Measurements from ENCODE around the gene GLYATL1. TPM values are rescaled to one million over a fixed set of nuclear protein-coding genes. Genes with fewer than 3 reads are reported as not detected.
A peak's percentile ranks its signal among the peaks of the same experiment; 100 is the strongest.

The GLYATL1 gene
- total and polyA plus RNA-seq, 2 of the 8 experiments (the other 6 are each of a cell fraction or from before 2014, with no cell fraction given), result 8.6 to 10.7 TPM

GRCh38 chr11:58923300-58923788, 15.9 kb upstream of the GLYATL1 start (continued):
- TF ChIP-seq CTCF (IDR thresholded peaks at IDR 0.05; ENCODE audit: control extremely low read depth in 1 of 3, insufficient read depth in 1 of 3, low read depth in 1 of 3, low read length in 3 of 3), result peak in 2 of 3 experiments; percentile 47 to 48; a peak in 3 of 4 replicates
- TF ChIP-seq RBBP5 (IDR thresholded peaks at IDR 0.05; ENCODE audit: borderline replicate concordance, low read depth, low read length), result no peak
- TF ChIP-seq EGR1 (IDR thresholded peaks at IDR 0.05; ENCODE audit: borderline replicate concordance, low read depth, low read length), result no peak
- TF ChIP-seq TAF1 (IDR thresholded peaks at IDR 0.05; ENCODE audit: low read depth, low read length), result 0 out of 2 replicates have a peak, but pooled peaks have one; percentile 3
- TF ChIP-seq TBP (IDR thresholded peaks at IDR 0.05; ENCODE audit: low read depth, low read length), result no peak
- no peak for TF ChIP-seq SP4 (IDR thresholded peaks at IDR 0.05; ENCODE audit: low read length)
- no peak for TF ChIP-seq SIN3A (conservative IDR thresholded peaks at IDR 0.05 in 1 of 2, IDR thresholded peaks at IDR 0.05 in 1 of 2; ENCODE audit: low read depth in 1 of 2, low read length in 2 of 2)
- TF ChIP-seq POLR2AphosphoS5 (IDR thresholded peaks at IDR 0.05; ENCODE audit: low read depth, low read length), result no peak
- TF ChIP-seq JUN (IDR thresholded peaks at IDR 0.05; ENCODE audit: low read depth, low read length), result no peak
- 0 out of 2 replicates have a peak, but pooled peaks have one; percentile 18 for TF ChIP-seq SP1 (IDR thresholded peaks at IDR 0.05; ENCODE audit: low read depth, low read length)
- no peak for TF ChIP-seq BCL11A (IDR thresholded peaks at IDR 0.05; ENCODE audit: low read depth in 2 of 2, low read length in 2 of 2)
- TF ChIP-seq SIX5 (IDR thresholded peaks at IDR 0.05; ENCODE audit: low read depth, low read length), result no peak
- TF ChIP-seq CBX8 (IDR thresholded peaks at IDR 0.05; ENCODE audit: borderline replicate concordance, low read depth, low read length), result no peak
- no peak for TF ChIP-seq BRCA1 (IDR thresholded peaks at IDR 0.05; ENCODE audit: low read depth, low read length)
- TF ChIP-seq CEBPB (IDR thresholded peaks at IDR 0.05; ENCODE audit: low read depth, low read length), result no peak
- peak; percentile 33 to 55; a peak in 3 of 4 replicates for TF ChIP-seq RAD21 (IDR thresholded peaks at IDR 0.05 in 1 of 2, conservative IDR thresholded peaks at IDR 0.05 in 1 of 2; ENCODE audit: low read depth in 2 of 2, low read length in 2 of 2)
- peak; percentile 59; the same call in 1 of the 2 replicates for TF ChIP-seq MAFK (IDR thresholded peaks at IDR 0.05; ENCODE audit: low read depth, low read length)
- no peak for TF ChIP-seq GABPA (IDR thresholded peaks at IDR 0.05; ENCODE audit: borderline replicate concordance, insufficient read depth, low read length)
- no peak for TF ChIP-seq KDM1A (IDR thresholded peaks at IDR 0.05; ENCODE audit: borderline replicate concordance, low read length)
- no peak for TF ChIP-seq HDAC2 (IDR thresholded peaks at IDR 0.05; ENCODE audit: borderline replicate concordance in 1 of 2, low read depth in 2 of 2, low read length in 2 of 2)
- TF ChIP-seq ASH2L (IDR thresholded peaks at IDR 0.05; ENCODE audit: low read length), result peak; percentile 76
- no peak for TF ChIP-seq SAP30 (IDR thresholded peaks at IDR 0.05; ENCODE audit: insufficient read depth, insufficient replicate concordance, low read length)
- TF ChIP-seq KDM4A (IDR thresholded peaks at IDR 0.05; ENCODE audit: low read depth, low read length, severe bottlenecking), result peak; percentile 13
